ENCODE data around the gene GCK. TPM values are rescaled to one million over a fixed set of nuclear protein-coding genes. Genes with fewer than 3 reads are reported as not detected.

GCK gene
- total and polyA plus RNA-seq, 8 donors: 0.57 to 18.2 (median 1.0) TPM

DNA sequence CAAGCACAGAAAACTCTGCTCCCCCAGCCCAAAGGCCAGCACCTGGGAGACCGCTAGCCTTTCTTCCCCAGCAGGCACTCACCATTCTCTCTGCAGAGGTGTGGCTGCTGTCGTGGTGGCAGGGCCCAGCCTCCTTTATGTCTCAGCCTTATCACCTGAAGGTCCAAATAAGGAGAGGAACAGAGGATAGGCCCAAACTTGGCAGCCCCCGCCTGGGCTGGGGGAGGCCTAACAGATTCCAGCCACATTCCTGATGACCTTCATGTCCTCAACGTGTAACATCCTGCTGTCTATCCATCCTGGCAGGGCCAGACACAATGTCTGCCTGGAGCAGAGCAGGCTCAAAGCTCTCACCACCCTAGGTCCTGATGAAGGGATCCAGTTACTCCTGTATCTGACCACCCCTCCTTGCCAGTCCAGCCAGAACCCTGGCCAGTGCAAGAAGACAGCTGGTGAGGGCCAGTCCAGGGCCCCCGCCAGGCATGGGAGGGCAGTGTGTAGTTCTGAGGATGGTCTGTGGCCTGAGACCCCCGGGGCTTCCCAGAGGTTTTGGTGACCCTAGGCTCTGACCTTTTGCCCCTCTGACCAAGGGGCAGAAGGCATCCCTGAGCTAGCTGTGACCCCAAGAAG lies 47.9 kb downstream of the GCK start, which contains the start of gene MYL7:
MYL7 (minus strand) TSS at position 112 of the 630 bp plus-strand sequence; CDS start at position 85, 27 bp downstream.
- DNase-seq (peak in 1 of 6 donors; percentile 44), FAIRE-seq (no peak), ATAC-seq (no peak)
- Histone ChIP-seq H3K4me1 (no peaks in the 10 kb centered on the region), H3K9me3 (no peaks in the 10 kb centered on the region), H3K27ac (no peak within 1 kb of the TSS), H3K36me3 (no peaks in the 10 kb centered on the region), H3K4me3 (no peak within 1 kb of the TSS), H3K27me3 (no peaks in the 10 kb centered on the region)
- WGBS, 2 donors: 72 to 74% methylated on average over 5 to 6 of the region's 6 CpGs
- TF ChIP-seq, protein P1, sequence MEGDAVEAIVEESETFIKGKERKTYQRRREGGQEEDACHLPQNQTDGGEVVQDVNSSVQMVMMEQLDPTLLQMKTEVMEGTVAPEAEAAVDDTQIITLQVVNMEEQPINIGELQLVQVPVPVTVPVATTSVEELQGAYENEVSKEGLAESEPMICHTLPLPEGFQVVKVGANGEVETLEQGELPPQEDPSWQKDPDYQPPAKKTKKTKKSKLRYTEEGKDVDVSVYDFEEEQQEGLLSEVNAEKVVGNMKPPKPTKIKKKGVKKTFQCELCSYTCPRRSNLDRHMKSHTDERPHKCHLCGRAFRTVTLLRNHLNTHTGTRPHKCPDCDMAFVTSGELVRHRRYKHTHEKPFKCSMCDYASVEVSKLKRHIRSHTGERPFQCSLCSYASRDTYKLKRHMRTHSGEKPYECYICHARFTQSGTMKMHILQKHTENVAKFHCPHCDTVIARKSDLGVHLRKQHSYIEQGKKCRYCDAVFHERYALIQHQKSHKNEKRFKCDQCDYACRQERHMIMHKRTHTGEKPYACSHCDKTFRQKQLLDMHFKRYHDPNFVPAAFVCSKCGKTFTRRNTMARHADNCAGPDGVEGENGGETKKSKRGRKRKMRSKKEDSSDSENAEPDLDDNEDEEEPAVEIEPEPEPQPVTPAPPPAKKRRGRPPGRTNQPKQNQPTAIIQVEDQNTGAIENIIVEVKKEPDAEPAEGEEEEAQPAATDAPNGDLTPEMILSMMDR (IDR thresholded peaks at IDR 0.05): no peak
- intact Hi-C loops (cut with DNase I): no loop called here

DNA sequence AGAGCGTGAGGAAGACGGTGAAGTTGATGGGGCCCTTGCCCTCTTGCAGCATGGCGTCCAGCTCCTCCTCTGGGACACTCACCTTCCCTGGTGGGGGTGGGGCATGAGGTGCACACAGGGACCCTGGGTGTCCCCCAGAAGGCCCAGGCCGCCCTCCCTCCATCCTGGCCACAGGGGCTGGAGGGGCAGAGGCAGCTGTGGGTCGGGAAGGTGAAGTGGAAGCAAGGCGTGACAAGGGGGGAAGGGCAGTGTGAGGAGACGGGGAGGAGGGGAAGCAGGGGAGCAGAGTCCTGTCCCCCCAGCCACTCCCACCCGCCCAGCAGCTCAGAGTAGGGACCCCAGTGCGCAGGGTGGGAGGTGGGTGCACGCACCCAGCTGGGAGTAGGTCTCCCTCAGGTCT lies 48.9 kb downstream of the GCK start:
- peak in 1 of 6 donors; percentile 52 for DNase-seq
- Histone ChIP-seq H3K4me1 (no peaks in the 10 kb centered on the region), H3K27ac (no peak overlapping the region), H3K9me3 (no peaks in the 10 kb centered on the region), H3K36me3 (no peaks in the 10 kb centered on the region), H3K27me3 (no peaks in the 10 kb centered on the region), H3K4me3 (no peak overlapping the region)
- WGBS, 2 donors: 75 to 81% methylated on average over 10 of the region's 10 CpGs
- no peak for ATAC-seq
- no peak for FAIRE-seq
- TF ChIP-seq, protein P1 (IDR thresholded peaks at IDR 0.05): no peak
- intact Hi-C loops (cut with DNase I): no loop called here

DNA sequence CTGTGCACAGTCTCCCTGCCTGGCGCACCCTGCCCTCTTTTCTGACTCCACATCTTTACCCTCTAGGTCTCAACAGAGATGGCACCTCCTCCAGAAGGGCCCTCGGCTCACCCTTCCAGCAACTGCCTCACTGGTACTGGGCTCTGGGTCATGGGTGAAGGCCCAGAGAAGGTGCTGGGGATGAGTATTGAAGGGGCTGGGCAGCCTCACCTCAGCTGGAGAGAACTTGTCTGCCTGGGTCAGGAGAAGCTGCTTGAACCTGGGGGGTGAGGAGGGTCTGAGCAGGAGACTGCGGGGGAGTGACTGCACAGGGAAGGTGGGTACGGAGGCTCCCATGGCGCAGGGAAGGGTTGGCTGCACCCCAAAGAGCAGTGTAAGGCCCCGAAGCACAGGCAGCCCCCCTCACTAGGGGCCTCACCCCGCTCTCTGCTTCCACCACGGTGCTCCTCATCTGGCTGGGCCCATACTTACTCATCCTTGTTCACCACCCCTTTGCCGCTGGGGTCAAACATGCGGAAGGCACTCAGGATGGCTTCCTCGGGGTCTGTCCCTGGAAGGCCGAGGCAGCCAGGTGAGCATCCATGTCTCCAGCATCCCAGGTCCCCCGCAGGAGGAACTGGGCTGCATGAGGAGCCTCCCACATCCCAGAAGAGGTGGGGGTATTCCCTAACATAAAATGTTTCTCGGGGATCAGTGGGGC lies 49.8 kb downstream of the GCK start:
- DNase-seq: peak in 2 of 6 donors; percentile 25 to 49
- Histone ChIP-seq H3K4me3 (no peak overlapping the region), H3K27ac (no peak overlapping the region), H3K36me3 (no peaks in the 10 kb centered on the region), H3K4me1 (no peaks in the 10 kb centered on the region), H3K9me3 (no peaks in the 10 kb centered on the region), H3K27me3 (no peaks in the 10 kb centered on the region)
- no peak for ATAC-seq
- 76 to 78% methylated on average over 14 of the region's 14 CpGs for WGBS, 2 donors
- TF ChIP-seq, protein P1 (IDR thresholded peaks at IDR 0.05): no peak
- no peak for FAIRE-seq
- intact Hi-C loops (cut with DNase I): no loop called here

DNA sequence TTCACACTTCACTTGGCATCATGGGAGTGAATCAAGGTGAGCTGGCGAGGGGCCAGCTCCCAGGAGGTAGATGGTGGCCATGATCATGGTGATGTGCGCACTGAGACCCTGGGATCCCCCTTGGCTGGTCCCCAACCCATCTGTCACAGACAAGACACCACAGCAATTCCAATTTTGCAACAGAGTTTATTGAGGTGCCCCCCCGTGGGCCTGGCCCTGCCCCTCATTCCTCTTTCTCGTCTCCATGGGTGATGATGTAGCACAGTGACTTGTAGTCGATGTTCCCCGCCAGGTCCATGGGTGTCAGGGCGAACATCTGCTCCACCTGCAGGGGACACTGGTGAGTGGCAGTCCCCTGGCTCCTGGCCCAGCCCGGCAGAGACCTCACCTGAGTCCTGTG lies 50.5 kb downstream of the GCK start:
- FAIRE-seq (no peak), DNase-seq (peak in 3 of 6 donors; percentile 12 to 41 (median 32)), ATAC-seq (no peak)
- TF ChIP-seq, protein P1 (IDR thresholded peaks at IDR 0.05): no peak
- Histone ChIP-seq H3K4me3 (no peak overlapping the region), H3K27me3 (no peaks in the 10 kb centered on the region), H3K4me1 (no peaks in the 10 kb centered on the region), H3K27ac (no peak overlapping the region), H3K9me3 (no peaks in the 10 kb centered on the region), H3K36me3 (no peaks in the 10 kb centered on the region)
- 67 to 80% methylated on average over 8 of the region's 8 CpGs for WGBS, 2 donors
- intact Hi-C loops (cut with DNase I): no loop called here

DNA sequence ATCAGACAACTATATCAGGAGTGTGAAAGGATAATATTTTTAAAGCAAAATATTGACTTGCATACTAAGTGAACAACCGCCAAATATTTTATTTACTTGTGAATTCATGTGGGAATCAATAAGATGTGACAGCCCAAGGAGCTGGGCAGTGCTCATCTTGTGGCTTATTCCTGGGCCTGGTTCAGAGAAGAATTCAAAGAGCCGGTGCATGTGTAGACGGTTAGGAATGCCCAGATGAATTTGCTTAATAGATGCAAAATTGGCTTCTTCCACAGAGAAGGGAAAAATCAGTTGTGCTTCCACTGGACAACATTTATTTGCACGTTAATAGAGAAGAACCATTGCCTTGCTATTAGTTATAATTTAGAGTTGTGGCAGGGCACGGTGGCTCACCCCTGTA lies 52.5 kb downstream of the GCK start:
- 64 to 73% methylated on average over 5 of the region's 5 CpGs for WGBS, 2 donors
- Histone ChIP-seq H3K27ac (no peak overlapping the region), H3K4me3 (no peak overlapping the region), H3K36me3 (no peaks in the 10 kb centered on the region), H3K27me3 (no peaks in the 10 kb centered on the region), H3K4me1 (no peaks in the 10 kb centered on the region), H3K9me3 (no peaks in the 10 kb centered on the region)
- ATAC-seq: no peak
- intact Hi-C loops (cut with DNase I): no loop called here
- no peak for FAIRE-seq
- peak in 1 of 6 donors; percentile 1 for DNase-seq
- TF ChIP-seq, protein P1 (IDR thresholded peaks at IDR 0.05): no peak
